OCI-LY1 (cell line): Measurements from ENCODE around the gene HBA1.

Experiments used
- EZH2 ChIP-seq: fragments of 200-600 bp; sonication (generic), shearing (Covaris generic); IDR thresholded peaks from 2 replicates; pipeline ENCODE4 v1.8.0; 2017; ENCODE audit warnings: borderline replicate concordance, mixed run types, mild to moderate bottlenecking, antibody characterized with exemption, low read length, moderate library complexity, mixed read lengths
- TF ChIP-seq, protein P1 (sequence below): fragments of 200-600 bp; sonication (generic), shearing (Covaris generic); IDR thresholded peaks from 2 replicates; pipeline ENCODE4 v1.5.1; 2017; ENCODE audit warnings: mild to moderate bottlenecking, antibody characterized with exemption, low read length, moderate library complexity, mixed read lengths

DNA sequence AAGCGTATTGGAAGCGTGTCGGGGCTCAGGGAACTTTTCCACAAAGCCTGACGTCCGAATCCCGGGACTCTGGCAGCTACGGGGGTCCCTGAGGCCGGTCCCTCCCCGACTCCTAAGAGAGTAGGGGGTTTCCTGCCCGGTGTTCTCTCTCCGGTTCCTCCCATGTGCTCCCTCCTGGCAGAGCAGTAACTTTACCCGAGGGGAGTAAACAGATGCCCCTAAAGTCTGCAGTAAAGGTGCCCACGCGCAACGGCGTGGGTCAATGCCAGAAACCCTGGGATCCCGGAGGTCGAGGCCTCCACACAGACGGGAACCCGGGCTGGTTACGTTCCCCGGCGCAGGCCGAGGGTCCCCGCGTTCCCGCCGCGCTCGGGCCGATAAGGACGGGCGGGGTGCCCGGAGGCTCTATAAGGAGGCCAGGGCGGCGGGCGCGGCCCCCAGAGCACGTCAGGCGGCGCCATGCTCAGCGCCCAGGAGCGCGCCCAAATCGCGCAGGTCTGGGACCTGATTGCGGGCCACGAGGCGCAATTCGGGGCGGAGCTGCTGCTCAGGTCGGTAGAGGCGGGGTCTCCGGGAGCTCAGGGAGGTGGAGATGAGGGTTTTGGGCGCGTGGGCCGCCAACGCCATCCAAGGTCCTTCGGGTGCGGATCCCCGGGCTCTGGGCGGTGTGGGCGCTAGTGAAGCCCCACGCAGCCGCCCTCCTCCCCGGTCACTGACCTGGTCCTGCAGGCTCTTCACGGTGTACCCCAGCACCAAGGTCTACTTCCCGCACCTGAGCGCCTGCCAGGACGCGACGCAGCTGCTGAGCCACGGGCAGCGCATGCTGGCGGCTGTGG is 10.7 kb upstream of the HBA1 start, which contains the start of gene HBM:
- TF ChIP-seq, protein P1, sequence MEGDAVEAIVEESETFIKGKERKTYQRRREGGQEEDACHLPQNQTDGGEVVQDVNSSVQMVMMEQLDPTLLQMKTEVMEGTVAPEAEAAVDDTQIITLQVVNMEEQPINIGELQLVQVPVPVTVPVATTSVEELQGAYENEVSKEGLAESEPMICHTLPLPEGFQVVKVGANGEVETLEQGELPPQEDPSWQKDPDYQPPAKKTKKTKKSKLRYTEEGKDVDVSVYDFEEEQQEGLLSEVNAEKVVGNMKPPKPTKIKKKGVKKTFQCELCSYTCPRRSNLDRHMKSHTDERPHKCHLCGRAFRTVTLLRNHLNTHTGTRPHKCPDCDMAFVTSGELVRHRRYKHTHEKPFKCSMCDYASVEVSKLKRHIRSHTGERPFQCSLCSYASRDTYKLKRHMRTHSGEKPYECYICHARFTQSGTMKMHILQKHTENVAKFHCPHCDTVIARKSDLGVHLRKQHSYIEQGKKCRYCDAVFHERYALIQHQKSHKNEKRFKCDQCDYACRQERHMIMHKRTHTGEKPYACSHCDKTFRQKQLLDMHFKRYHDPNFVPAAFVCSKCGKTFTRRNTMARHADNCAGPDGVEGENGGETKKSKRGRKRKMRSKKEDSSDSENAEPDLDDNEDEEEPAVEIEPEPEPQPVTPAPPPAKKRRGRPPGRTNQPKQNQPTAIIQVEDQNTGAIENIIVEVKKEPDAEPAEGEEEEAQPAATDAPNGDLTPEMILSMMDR: no peak
- no peak for TF ChIP-seq EZH2
